GM18498 (cell line): ENCODE results near the gene DTL.

Source experiments
- ATAC-seq: cut with Tn5 transposase; IDR thresholded peaks from one replicate; pipeline ENCODE4 v1.9.1; 2021; ENCODE audit warnings: mild to moderate bottlenecking, moderate library complexity; ENCODE audit not compliant: unreplicated experiment

The DTL gene

GRCh38 chr1:212089560-212090163 lies 54.1 kb downstream of the DTL start:
- no peak for ATAC-seq

DNA sequence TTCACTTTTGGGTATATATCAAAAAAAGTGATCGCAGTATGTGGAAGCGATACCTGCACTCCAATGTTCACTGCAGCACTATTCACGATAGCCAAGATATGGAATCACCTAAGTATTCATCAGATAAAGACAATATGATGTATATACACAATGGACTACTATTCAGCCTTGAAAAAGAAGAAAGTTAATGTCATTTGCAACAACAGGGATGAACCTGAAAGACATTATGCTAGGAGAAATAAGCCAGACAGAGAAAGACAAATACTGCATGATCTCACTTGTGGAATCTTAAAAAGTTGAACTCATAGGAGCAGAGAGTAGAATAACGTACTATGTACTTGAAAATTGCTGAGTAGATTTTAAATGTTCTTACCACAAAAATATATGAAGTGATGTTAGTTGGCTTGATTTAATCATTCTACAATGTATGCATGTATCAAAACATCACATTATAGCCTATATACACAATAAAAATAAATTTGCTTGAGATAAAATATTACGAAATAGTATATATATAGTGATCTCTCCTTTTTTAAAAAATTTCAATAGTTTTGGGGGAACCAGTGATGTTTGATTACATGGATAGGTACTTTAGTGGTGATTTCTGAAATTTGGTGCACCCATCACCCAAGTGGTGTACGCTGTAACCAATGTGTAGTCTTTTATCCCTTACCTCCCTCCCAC lies 56.0 kb downstream of the DTL start:
- ATAC-seq: no peak

DNA sequence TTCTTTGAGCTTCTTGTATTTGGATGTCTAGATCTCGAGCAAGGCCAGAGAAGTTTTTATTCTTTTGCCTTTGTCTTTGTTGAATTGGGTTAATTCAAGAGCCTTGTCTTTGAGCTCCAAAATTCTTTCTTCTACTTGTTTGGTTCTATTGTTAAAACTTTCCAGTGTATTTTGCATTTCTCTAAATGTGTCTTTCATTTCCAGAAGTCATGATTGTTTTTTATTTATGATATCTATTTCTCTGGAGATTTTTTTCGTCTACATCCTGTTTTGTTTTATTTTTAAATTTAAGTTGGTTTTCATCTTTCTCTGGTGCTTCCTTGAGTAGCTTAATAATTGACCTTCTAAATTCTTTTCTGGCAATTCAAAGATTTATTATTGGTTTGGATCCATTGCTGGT lies 61.8 kb downstream of the DTL start:
- no peak for ATAC-seq

- no peak for ATAC-seq
Measured at GRCh38 chr1:212098310-212098709, 62.8 kb downstream of the DTL start.

DNA sequence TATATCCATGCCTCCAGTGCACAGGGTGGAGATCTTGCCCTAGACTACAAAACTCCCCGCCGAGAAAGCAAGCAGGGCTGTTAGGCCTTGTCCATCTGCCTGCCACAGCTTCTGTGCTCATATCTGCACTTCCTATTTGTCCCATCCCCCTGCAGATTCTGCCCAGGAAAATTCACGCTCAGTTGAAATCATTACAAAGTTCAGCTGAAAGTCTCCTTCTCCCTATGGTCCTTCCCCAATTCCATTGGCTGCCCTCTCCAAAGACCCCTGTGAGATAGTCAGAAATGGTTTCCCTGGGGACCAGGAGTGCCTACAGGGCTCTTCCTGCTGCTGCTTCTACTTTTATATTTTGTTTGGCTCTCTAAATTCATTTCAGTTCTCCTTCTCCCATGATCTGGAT lies 63.2 kb downstream of the DTL start:
- no peak for ATAC-seq

DNA sequence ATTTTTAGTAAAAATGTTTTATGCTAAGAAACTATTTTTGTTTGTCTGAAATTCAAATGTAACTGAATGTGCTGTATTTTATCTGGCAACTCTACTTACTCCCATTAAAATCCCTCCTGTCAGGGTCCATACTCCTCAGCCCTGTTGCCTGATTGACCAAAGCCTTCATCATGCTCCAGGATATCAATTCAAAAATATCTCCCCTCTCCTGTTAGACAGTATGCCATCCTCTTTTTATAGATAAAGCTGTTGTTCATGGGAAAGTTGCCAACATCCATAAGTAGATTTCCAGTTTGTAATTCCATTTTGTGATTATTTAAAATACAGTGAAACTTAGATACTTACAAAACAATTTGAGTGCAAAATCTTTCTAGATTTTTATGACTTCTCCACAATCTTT lies 65.7 kb downstream of the DTL start:
- no peak for ATAC-seq

DNA sequence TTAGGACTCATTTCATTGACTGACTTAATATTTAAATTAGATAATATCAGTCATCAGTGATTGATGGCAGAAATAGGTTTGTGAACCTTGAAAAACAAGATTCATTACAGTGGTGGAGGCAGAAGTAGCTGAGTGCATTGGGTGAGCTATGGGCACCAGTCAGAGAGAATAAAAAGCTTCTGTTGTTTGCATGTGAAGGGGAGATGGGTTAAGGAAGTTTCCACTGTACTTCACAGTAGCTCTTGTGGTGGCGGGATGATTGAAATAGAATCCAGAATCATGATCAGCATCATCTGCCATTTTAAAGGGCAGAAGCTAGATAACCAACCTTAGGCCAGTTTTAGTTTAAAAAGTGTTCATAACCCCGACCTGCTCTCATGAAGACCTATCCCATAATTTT lies 66.2 kb downstream of the DTL start:
- no peak for ATAC-seq

DNA sequence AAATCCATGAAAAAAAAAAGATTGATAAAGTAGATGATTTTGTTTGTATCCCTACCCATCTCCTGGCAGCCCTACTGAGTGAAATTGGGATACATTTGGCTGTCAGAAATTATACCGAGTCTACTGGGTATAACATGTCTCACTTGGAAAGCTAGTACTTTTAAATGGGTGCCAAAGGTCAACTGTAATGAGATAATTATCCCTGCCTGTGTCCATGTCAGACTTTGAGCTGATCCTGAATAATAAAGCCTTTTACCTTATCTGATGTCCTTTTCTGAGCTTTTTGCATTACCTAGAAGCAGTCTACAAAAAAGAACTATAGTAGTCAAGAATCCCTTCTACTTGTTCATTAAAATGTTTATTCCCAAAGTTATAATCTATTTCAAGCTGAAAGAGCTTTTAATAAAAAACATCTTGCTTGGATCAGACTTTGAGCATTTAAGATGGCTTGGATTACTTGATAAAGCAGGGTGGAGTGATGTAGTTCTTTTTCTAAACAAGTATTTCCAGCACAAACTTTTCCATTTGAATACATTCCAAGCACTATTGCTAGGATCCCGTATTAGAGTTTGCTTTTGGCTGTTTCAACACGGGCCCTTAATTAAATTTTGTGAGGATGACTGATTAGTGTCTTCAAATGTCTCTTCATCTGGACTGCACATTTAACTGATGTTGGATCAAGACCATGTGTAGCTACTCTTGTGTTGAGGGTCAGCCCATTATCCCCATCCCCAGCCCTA lies 69.2 kb downstream of the DTL start:
- ATAC-seq: no peak

GRCh38 chr1:212106286-212106792 lies 70.8 kb downstream of the DTL start:
- no peak for ATAC-seq

GRCh38 chr1:212107481-212107880 lies 71.9 kb downstream of the DTL start:
- ATAC-seq: no peak

GRCh38 chr1:212108187-212108586 lies 72.6 kb downstream of the DTL start:
- no peak for ATAC-seq

- no peak for ATAC-seq
Measured at GRCh38 chr1:212108981-212109380, 73.4 kb downstream of the DTL start.

- no peak for ATAC-seq
Measured at GRCh38 chr1:212109728-212110127, 74.2 kb downstream of the DTL start.

DNA sequence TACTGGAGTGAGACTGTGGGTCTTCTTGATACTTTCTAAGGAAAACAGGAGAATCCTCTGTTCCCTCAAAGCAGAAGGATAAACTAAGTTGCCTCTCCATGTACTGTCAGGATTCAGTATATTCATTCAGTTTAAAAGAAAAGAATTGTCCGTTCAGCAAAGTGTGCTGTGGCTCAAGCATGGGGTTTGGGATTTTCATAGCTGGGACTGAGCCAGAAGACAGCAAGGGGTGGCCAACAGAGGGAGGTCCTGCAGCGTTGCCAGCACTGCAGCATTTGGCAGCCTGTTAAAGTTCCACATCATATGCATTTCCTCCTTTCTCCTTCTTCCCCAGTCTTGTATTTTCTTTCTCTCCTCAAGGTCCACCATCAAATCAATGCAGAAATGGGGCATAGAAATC lies 75.1 kb downstream of the DTL start:
- no peak for ATAC-seq

DNA sequence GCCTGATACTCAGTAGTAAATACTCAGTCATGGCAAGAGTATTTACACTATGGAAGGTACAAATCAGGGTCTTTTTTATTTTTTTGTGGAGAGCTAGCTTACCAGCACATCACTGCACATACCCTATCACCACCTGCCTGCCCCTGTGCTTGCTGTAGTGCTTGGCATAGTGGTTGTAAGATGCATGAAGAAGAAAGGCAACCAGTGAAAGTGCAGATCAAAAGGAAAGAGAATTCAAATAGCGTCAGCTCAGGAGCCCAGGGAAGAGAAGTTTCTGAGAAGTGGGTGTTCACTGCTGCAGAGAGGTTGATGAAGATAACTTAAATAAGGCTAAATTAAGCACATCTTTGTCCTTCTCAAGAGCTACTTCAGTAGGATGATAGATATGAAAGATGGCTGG lies 76.0 kb downstream of the DTL start:
- ATAC-seq: no peak

- ATAC-seq: no peak
Measured at GRCh38 chr1:212113706-212114105, 78.2 kb downstream of the DTL start.

DNA sequence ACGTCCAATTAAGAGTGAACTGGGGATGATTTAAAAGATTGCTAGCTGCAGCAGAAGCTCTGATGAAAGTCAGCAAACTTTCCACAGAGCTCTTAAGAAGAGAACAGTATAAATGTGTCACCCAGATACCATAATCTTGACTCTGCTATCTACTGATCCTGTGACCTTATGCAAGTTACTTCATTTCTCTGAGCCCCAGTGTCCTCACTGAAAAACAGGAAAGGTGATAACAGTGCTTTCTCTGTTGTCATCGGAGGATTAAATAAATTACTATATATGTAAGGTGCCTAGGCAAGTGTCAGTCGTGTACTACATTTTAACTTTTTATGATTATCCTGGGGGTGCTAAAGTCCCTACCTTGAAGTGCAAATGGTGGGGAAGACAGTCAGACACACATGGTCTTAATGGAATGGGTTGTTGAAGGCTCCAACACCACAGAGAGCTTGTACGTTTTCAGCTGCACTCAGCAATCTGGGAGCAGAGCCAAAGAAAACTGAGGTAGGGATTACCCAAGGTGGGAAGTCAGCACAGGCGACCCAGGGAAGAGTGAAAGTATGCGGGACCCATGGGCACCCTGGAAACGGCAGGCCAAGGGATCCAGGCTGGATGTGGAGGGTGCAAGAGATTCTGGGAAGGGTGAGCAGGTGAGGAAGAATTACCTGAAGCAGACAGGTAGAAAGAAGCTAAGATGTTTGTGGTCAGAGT lies 82.8 kb downstream of the DTL start:
- ATAC-seq: no peak

GRCh38 chr1:212118872-212119260 lies 83.3 kb downstream of the DTL start:
- ATAC-seq: peak; percentile 37

- ATAC-seq: peak; percentile 57
Measured at GRCh38 chr1:212119397-212119837, 83.9 kb downstream of the DTL start.

DNA sequence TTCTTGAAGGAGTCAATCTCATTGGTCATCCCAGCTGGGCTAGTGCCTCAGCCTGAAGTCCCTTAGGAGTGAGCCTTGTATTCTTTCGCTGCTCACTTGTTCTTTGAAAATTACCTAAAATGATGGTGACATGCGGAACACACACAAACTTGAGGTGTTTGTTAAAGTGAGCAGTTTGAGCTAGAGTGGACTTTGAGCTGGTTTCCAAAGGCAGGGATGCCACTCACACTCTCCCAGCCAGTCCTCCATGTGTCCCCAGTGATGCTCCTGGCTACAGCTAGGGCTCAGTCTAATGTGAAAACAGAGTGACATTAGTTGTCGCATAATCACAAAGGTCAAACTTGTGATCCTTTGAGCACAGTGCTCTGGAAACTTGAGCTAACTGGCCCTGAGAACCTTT lies 84.3 kb downstream of the DTL start:
- no peak for ATAC-seq

- no peak for ATAC-seq
Measured at GRCh38 chr1:212121779-212122178, 86.2 kb downstream of the DTL start.
